PC-3 (cell line): ENCODE measurements around the gene BID. TPM values are rescaled to one million over a fixed set of nuclear protein-coding genes. Genes with fewer than 3 reads are reported as not detected.

Experiments
- ATAC-seq: fragments of 200-7000 bp; cut with Tn5 transposase; 2 replicates; pipeline ENCODE4 v1.9.1; 2020; ENCODE audit warnings: mild to moderate bottlenecking, moderate library complexity
- BruUV-seq: library from RNA; stranded (reverse); fragments of 400-500 nt; replicated peaks from 2 replicates; lab custom pipeline; 2021; lab: Mats Ljungman, UMichigan
- CTCF ChIA-PET: fragments of 300-600 bp; sonication (Branson Sonifier 250); formaldehyde crosslinking; loops from one replicate; lab custom pipeline; 2022; ENCODE audit warnings: antibody characterized with exemption; lab: Charles Lee
- POLR2A ChIA-PET: fragments of 300-600 bp; sonication (Branson Sonifier 250); formaldehyde crosslinking; loops from one replicate; lab custom pipeline; 2022; ENCODE audit warnings: antibody characterized with exemption; ENCODE audit not compliant: unreplicated experiment; lab: Charles Lee
- DNase-seq: peaks from one replicate; pipeline ENCODE4 v3.0.0-alpha.2; 2015
- H2AFZ ChIP-seq: fragments of 300-600 bp; sonication (generic); 2 replicates; pipeline ENCODE4 v1.6.0; 2016; ENCODE audit warnings: antibody characterized with exemption, low read length
- H3F3A ChIP-seq: fragments of 300-600 bp; sonication (generic); one replicate; pipeline ENCODE4 v1.6.0; 2017; ENCODE audit warnings: antibody characterized with exemption, low read length, control low read depth, mild to moderate bottlenecking; ENCODE audit not compliant: unreplicated experiment
- H3K27ac ChIP-seq: fragments of 300-600 bp; sonication (generic); 2 replicates; pipeline ENCODE4 v1.5.1; 2016; ENCODE audit warnings: mild to moderate bottlenecking, low read length
- H3K27me3 ChIP-seq: fragments of 300-600 bp; sonication (generic); 2 replicates; pipeline ENCODE4 v1.6.1; 2016; ENCODE audit warnings: low read length, mixed read lengths
- H3K36me3 ChIP-seq: fragments of 300-600 bp; sonication (generic); 2 replicates; pipeline ENCODE4 v1.6.1; 2016; ENCODE audit warnings: low read depth, mixed run types, low read length, mixed read lengths
- H3K4me1 ChIP-seq: fragments of 300-600 bp; sonication (generic); 2 replicates; pipeline ENCODE4 v1.5.1; 2016; ENCODE audit warnings: low read length; ENCODE audit not compliant: insufficient read depth
- H3K4me2 ChIP-seq: fragments of 300-600 bp; sonication (generic); 2 replicates; pipeline ENCODE4 v1.6.0; 2016; ENCODE audit warnings: low read length
- H3K4me3 ChIP-seq: fragments of 300-600 bp; sonication (generic); 2 replicates; pipeline ENCODE4 v1.5.1; 2016; ENCODE audit warnings: mild to moderate bottlenecking, low read length, mixed read lengths
- H3K79me2 ChIP-seq: fragments of 300-600 bp; sonication (generic); 2 replicates; pipeline ENCODE4 v1.6.1; 2017; ENCODE audit warnings: low read length, mixed read lengths
- H3K9ac ChIP-seq: fragments of 300-600 bp; sonication (generic); 2 replicates; pipeline ENCODE4 v1.6.0; 2016; ENCODE audit warnings: mild to moderate bottlenecking, low read length
- H3K9me2 ChIP-seq: fragments of 300-600 bp; sonication (generic); replicated peaks from 2 replicates; pipeline ENCODE4 v1.6.1; 2016; ENCODE audit warnings: mixed run types, low read length, mixed read lengths
- H3K9me3 ChIP-seq: fragments of 300-600 bp; sonication (generic); 2 replicates; pipeline ENCODE4 v1.6.1; 2016; ENCODE audit warnings: low read length, mixed read lengths
- H4K20me1 ChIP-seq: fragments of 300-600 bp; sonication (generic); 2 replicates; pipeline ENCODE4 v1.6.1; 2016; ENCODE audit warnings: low read length, mixed read lengths
- EZH2 ChIP-seq: fragments of 300-600 bp; sonication (generic); IDR thresholded peaks from one replicate; pipeline ENCODE4 v1.6.1; 2017; ENCODE audit warnings: antibody characterized with exemption, mild to moderate bottlenecking, low read length; ENCODE audit not compliant: unreplicated experiment
- EZH2phosphoT487 ChIP-seq: fragments of 300-600 bp; sonication (generic); IDR thresholded peaks from 2 replicates; pipeline ENCODE4 v1.6.1; 2018; ENCODE audit warnings: mild to moderate bottlenecking, antibody characterized with exemption, low read length, borderline replicate concordance
- intact Hi-C: fragments of 100-400 bp; cut with micrococcal nuclease; formaldehyde crosslinking; loops from 2 replicates; pipeline ENCODE4 v1.9.0; 2023
- microRNA-seq: library from miRNA; unstranded; fragments of <30 nt; microRNA quantifications from one replicate; pipeline ENCODE4 v1.1.0, GENCODE V29; 2020; ENCODE audit not compliant: unreplicated experiment
- total RNA-seq: library from RNA; depleted of rRNA; stranded (reverse); fragments of >200 nt; gene quantifications from 2 replicates; pipeline ENCODE4 v1.2.3, GENCODE V29; 2014; rRNA removed
- TF ChIP-seq, protein P1 (sequence below): fragments of 300-600 bp; sonication (generic); conservative IDR thresholded peaks from 2 replicates; pipeline ENCODE4 v1.5.1; 2017; ENCODE audit warnings: antibody characterized with exemption, low read depth, mild to moderate bottlenecking, low read length

BID gene
- total RNA-seq, 1 experiment from 2014 or later = 123 TPM

DNA sequence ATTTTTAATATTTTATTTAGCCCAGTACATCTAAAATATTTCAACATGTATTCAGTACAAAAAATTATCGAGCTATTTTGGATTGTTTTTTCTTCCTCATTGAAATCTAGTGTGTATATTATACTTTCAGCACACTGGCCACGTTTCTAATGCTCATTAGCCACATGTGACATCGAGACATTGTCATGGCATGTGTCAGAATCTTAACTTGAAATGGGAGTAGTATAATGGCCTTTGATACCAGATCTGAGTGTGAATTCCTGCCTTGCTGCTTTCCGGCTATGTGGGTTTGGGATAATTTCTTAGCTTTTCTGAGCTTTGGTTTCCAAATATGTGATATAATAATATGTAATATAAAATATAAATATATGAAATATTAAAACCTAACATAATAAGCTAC lies 81.4 kb downstream of the BID start:
- ChIA-PET CTCF (no interaction called here), POLR2A (no interaction called here)
- no peak overlapping the region for H3K27ac ChIP-seq
- no peaks in the 10 kb centered on the region for H4K20me1 ChIP-seq
- H3K79me2 ChIP-seq = no peaks in the 10 kb centered on the region
- H3K27me3 ChIP-seq = no peaks in the 10 kb centered on the region
- BruUV-seq = no TSS peak
- H3K4me2 ChIP-seq = no peak overlapping the region
- H3K4me1 ChIP-seq = no peaks in the 10 kb centered on the region
- no peaks in the 10 kb centered on the region for H3K9me3 ChIP-seq
- no peaks in the 10 kb centered on the region for H3K36me3 ChIP-seq
- H2AFZ ChIP-seq = no peak overlapping the region
- H3F3A ChIP-seq = no peaks in the 10 kb centered on the region
- DNase-seq (no peak), ATAC-seq (no peak)
- H3K9me2 ChIP-seq = no peaks in the 10 kb centered on the region
- H3K4me3 ChIP-seq = no peak overlapping the region
- TF ChIP-seq EZH2phosphoT487 (no peak), EZH2 (no peak)
- TF ChIP-seq, protein P1, sequence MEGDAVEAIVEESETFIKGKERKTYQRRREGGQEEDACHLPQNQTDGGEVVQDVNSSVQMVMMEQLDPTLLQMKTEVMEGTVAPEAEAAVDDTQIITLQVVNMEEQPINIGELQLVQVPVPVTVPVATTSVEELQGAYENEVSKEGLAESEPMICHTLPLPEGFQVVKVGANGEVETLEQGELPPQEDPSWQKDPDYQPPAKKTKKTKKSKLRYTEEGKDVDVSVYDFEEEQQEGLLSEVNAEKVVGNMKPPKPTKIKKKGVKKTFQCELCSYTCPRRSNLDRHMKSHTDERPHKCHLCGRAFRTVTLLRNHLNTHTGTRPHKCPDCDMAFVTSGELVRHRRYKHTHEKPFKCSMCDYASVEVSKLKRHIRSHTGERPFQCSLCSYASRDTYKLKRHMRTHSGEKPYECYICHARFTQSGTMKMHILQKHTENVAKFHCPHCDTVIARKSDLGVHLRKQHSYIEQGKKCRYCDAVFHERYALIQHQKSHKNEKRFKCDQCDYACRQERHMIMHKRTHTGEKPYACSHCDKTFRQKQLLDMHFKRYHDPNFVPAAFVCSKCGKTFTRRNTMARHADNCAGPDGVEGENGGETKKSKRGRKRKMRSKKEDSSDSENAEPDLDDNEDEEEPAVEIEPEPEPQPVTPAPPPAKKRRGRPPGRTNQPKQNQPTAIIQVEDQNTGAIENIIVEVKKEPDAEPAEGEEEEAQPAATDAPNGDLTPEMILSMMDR = no peak
- intact Hi-C loops = no loop called here
- no peak overlapping the region for H3K9ac ChIP-seq

DNA sequence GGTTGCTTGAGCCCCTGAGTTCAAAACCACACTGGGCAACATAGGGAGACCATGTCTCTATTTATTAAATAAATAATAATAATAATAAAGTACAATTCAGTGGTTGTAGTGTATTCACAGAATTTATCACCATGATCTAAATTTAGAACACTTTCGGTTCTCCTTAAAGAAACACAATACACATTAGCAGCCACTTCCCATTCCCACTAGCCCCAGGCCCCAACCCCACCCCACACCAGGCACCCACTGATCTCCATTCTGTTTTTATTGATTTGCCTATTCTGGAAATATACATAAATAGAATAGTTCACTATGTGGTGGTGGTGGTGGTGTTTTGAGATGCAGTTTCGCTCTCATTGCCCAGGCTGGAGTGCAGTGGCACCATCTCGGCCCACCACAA lies 90.0 kb downstream of the BID start:
- Histone ChIP-seq H3K27me3 (no peaks in the 10 kb centered on the region), H4K20me1 (no peaks in the 10 kb centered on the region), H3K4me1 (no peaks in the 10 kb centered on the region), H3K9me3 (no peaks in the 10 kb centered on the region), H3K9me2 (no peaks in the 10 kb centered on the region), H3K4me2 (no peak overlapping the region), H3K27ac (no peak overlapping the region), H3K9ac (no peak overlapping the region), H3F3A (no peaks in the 10 kb centered on the region), H3K79me2 (no peaks in the 10 kb centered on the region), H3K36me3 (no peaks in the 10 kb centered on the region), H2AFZ (no peak overlapping the region), H3K4me3 (no peak overlapping the region)
- TF ChIP-seq EZH2phosphoT487 = no peak
- TF ChIP-seq EZH2 = no peak
- TF ChIP-seq, protein P1 = no peak
- ATAC-seq = no peak
- ChIA-PET CTCF (no interaction called here), POLR2A (no interaction called here)
- intact Hi-C loops = no loop called here
- no peak for DNase-seq
- no TSS peak for BruUV-seq

Small RNA genes lying within 50 kb of the gene (microRNA-seq; reads per million reads assigned to microRNA genes)
- not detected for gene MIR3198-1

Other genes starting within 250 kb of the BID start
- 0.22 TPM in 1 of 2 replicates, not detected in the other for gene SLC25A18, start 211.0 kb downstream of the BID start, total RNA-seq
- gene ATP6V1E1, start 145.7 kb downstream of the BID start, total RNA-seq = 74.6 and 89.9 TPM in 2 replicates
- 31.3 TPM in 2 replicates for gene BCL2L13, start 135.7 kb downstream of the BID start, total RNA-seq